Measurements from ENCODE around the gene ZNF680.
"Not testable (repeated sequence)": the region's sequence is repeated elsewhere in the genome, so short reads cannot be mapped to it uniquely, and the experiment has no call there.

The ZNF680 gene

DNA sequence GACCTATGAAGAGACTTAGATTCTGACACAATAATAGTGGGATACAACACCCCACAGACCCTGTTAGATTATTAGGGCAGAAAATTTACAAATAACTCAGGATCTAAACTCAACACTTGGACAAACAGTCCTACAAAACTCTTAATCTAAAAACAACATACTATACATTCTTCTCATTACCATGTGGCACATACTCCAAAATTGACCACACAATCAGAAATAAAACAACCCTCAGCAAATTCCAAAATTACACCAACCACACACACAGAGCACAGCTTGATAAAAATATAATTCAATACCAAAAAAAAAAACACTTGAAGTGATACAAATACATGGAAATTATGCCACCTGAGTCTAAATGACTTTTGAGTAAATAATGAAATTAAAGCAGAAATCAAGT, 7.8 kb downstream of the ZNF680 start:
- ATAC-seq: no peak

DNA sequence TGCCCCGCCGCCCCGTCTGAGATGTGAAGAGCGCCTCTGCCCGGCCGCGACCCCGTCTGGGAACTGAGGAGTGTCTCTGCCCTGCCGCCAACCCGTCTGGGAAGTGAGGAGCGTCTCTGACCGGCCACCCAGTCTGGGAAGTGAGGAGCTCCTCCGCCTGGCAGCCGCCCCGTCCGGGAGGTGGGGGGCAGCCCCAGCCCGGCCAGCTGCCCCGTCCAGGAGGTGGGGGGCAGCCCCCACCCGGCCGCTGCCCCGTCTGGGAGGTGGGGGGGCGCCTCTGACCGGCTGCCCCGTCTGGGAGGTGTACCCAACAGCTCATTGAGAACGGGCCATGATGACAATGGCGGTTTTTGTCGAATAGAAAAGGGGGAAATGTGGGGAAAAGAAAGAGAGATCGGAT, 8.7 kb downstream of the ZNF680 start:
- not testable (repeated sequence) for ATAC-seq

DNA sequence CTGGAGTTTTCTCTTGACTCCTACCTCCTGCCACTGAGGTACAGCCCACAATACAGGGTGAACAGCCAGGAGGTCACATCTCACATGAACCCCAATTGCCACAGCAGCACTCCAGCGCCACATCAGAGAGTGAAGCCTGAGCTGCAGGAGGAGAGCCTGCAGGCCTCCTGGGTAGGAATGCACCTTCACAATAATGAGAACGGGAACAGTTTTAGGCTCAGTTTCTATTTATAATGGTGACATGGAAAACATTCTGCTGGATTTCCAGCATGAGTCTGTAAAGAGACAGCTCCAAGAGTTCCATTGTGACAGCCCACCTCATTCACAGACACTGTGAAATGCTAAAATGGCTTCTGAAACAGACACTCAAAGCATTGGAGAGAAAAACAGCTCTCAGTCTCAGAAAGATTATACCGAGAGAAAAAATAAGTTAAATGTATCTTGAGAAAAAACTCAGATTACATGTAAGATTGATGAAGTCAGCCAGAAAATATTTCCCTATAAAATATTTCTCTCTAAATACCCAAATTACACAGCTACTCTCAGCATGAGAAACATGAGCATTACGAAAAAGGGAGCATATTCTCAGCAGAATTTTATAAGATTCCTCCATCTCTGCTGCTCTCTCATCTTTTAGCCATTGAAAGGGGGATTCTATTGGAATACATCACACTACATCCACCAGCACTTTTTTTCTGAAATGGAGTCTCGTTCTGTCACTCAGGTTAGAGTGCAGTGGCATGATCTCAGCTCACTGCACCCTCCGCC, 11.3 kb downstream of the ZNF680 start:
- ATAC-seq: no peak

DNA sequence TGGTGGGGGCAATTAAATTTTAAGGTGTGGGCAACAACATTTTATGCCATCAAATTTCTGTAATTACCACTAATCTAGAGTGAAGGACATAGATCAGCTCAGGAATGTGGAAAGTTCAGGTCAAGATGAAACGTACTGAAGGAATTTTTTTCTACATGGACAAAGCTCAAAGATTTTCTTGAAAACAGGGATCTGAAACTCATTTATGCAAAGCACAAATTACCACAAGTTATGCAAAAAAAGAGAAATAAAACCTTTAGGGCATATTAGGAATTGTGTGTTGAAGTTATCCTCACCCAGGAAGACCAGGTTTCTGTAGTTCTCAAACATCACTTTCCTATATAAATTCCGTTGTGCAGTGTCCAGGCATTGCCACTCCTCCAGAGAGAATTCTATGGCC, 18.9 kb downstream of the ZNF680 start:
- ATAC-seq: no peak

DNA sequence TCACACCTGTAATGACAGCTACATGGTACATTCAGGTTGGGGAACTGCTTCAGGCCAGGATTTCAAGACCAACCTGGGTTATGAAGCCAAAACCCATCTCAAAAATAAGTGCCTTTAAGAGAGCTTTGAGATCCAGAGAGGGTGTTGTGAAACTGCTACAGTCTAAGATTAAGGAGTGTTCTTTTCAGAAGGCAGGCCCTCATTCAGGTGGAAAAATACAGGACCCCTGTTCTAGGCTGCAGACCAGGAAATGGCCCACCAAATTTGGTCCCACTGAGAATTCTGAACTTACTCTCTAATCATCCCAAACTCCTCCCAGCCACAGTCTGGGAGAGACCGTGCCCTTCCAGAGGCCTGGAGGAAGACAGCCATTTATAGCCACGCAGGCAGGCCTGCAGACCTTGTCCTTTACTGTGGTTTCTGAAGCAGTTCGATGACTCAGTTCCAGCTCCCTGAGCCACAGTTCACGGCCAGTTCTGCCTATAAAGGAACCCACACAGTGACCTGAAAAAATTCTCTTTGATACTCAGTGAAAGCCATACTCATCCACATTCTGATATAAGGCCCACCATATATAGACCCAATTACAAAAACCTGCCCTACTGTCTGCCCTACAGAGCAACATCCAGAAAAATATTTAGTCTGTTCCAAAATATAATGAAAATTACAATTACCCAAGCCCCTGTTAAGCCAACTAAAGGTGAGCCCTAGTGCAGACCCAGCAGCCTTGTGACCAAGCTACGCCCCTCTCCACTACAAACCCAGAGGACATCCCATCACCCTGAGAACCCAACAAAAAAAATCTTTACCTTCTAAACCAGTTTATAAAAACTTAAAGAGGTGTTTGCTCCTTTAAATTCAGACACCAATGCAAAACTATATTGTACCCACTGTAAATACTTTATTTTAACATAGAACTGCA, 21.2 kb downstream of the ZNF680 start:
- peak in 1 of 2 donors; percentile 24 for ATAC-seq

DNA sequence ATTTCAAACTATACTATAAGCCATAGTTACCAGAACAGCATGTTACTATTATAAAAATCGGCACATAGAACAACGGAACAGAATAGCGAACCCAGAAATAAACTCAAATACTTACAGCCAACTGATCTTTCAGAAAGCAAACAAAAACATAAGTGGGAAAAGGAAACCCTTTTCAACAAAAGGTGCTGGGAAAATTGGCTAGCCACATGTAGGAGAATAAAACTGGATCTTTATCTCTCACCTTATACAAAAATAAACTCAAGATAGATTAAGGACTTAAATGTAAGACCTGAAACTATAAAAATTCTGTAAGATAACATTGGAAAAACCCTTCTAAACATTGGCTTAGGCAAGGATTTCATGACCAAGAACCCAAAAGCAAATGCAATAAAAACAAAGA, 29.1 kb downstream of the ZNF680 start:
- ATAC-seq: no peak

DNA sequence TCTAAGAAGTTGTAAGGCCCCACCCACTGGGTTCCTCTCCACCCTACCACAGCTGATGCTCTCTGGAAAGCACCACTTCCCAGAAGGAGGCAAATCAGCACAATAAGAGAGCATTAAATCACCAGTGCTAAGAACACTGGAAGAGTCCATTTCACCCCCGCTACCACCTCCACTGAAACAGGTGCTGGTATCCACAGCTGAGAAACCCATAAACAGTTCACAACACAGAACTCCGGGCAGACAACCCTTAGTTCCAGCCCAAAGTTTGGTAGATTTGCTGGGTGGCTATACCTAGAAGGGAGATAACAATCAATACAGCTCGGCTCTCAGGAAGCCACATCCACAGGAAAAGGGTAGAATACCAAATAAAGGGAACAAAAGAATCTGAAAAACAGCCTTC, 34.1 kb downstream of the ZNF680 start:
- ATAC-seq: no peak

DNA sequence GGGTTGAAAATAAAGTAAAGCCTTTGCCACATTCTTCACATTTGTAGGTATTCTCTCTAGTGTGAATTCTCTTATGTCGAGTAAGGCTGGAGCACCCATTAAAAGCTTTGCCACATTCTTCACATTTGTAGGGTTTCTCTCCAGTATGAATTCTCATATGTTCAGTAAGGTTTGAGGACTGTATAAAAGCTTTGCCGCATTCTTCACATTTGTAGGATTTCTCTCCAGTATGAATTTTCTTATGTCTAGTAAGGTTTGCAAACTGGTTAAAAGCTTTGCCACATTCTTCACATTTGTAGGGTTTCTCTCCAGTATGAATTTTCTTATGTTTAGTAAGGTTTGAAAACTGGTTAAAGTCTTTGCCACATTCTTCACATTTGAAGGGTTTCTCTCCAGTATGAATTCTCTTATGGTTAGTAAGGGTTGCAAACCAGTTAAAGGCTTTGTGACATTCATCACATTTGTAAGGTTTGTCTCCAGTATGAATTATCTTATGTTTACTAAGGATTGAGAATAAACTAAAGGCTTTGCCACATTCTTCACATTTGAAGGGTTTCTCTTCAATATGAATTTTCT, 41.4 kb downstream of the ZNF680 start:
- no peak for ATAC-seq

DNA sequence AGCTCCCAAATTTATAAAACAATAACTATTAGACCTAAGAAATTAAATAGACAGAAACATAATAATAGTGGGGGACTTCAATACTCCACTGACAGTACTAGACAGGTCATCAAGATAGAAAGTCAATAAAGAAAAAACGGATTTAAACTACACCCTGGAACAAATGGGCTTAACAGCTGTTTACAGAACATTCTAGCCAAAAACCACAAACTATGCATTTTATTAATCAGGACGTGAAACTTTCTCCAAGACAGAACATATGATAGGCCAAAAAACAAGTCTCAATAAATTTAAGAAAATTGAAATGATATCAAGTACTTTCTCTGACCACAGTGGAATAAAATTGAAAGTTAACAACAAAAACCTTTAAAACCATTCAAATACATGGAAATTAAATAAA, 46.4 kb downstream of the ZNF680 start:
- ATAC-seq: no peak

DNA sequence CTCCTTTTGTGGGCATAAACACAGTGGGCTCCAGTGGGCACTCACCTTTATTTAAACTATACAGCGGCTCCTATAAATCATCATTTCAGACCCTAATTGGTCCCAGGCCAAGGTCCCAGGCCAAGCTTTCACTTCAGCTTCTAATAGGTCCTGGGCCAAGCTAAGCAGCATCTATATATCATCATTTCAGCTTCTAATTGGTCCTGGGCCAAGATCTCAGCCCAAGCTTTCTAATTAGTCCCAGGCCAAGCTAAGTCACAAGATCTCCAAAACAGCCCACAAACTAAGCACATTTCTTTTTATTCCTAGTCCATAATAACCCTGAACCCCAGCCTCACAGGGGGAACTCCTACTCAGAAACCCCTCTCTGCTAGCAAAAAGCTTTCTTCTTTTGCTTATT, 47.1 kb downstream of the ZNF680 start:
- ATAC-seq: no peak

DNA sequence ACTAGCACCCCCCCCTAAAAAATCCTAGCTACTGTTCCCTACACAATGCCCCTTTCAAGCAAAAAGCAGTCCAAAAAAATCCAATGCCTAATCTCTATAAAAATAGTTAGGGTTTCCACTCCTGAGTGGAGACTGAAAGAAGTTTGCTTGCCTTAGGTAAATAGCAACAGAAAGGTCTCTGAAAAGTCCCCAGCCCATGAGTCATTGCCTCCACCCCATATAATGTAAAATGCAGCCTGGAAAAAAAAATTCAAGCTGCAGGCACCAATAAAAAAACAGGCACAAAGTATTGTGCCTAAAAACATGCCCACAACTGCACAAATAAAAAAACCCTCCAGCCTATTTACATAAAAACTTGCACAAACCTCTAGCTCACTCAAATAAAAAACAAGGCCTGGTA, 47.5 kb downstream of the ZNF680 start:
- ATAC-seq: no peak

DNA sequence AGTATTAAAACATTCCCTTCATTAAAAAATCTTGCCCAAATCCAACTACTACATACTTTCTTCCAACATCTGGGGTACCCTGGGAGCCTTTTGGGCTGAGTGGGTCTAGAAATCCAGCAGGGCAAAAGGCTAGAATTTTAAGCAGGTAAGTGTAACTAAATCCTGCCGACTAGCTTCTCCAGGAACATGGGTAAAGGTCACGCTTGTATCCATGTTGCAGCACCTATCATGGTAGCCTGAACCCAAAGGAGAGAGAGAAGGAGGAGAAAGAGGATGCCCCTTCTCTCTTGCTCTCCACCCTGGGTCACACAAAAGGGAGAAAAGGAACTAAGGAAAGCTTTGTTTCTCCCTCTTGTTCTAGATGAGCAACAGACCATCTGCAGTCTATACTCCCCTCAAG, 53.3 kb downstream of the ZNF680 start:
- ATAC-seq: no peak

DNA sequence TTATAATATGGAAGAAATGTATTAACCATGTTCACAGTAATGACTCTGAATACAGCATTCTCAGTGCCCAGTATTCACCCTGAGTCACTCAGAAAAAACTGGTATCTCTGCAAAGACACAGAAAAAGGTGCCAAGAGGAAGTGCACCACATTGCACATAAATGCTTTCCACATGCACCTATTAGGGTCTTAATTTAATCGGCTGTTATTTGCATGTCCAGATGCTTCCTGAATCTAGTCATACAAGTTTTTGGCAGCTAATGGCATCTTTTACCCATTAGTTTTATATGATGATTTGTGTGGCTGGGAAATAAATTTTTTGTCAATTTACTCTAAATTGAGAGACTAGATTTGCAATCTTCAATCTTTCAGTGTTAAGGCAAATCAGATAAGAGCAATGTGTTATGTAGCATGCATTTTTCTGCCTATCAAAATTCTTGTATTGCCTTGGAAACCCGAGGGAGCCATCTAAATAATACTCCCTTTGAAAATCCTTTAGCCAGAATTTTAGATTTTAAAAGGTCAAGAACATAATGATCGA, 58.2 kb downstream of the ZNF680 start:
- ATAC-seq: no peak

DNA sequence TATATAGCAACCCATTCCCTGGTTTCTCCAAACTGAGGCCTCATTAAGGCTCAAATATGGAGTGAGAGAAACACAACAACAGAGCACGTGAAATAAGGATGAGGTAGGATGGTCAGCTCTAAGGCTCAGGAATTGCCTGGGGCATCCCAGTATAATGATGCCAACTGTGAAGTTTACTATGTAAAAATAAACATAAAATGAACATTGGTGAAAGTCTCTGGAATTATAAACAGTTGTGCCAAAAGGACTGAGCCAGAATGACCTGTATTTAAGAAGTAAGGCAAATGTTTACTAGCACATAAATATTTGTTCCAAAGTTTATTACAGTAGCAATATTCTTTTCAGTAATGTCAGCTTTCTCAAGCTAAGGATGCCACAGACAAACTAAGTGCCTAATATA, 64.6 kb downstream of the ZNF680 start:
- ATAC-seq: no peak

DNA sequence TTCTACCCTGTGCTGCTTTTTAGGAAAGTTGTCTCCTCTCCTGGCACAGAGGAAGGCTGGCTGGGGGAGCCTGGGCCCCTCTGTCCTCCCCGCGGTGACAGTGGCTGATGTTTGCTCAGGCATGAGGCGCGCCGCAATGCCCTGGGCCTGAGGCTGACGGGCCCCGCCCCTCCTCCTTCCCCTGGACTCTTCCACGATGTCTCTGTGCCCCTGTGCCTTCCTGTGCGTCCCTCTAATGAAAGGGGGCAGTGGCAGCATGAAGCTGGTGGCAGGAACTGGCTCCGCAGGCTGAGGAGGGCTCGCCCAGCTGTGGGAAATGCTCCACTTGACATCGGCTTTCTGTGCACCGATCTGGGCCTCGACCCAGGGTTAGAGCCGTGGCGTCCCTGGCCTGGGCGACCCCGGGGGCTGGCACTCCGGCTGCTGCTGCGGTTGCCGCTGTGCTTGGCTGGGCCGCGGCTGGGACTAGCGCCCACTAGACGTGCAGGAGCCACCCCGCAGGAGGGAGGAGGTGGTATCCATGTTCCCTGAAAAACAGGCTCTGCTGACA, 67.9 kb downstream of the ZNF680 start:
- no peak for ATAC-seq

DNA sequence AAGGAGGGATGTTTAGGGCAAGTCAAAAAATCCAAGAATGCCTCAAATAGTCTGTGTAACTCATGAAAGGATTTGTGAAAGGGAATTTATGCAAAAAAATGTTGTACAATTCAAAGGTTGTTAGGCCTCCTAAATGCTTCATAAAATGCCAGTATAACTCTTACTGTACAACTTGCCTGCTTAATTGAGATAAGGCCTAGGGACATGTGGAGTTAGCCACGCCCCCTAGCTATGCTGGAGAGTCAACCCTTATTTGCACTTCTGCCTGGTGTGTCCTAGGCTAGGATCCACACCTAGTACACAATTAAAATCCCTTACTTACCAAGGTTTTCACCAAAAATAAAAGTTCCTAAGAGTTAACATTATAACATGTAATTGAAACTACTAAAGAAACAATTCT, 77.2 kb downstream of the ZNF680 start:
- ATAC-seq: no peak

All from activated CD4-positive, CD25-positive, alpha-beta regulatory T cell treated with anti-CD3 and anti-CD28 coated beads, Interleukin-2, amount 50 U/mL, for 24 hours (primary cell).